WI38 (cell line): Measurements from ENCODE around the gene SLC2A8.

ENCODE experiments used
- H3K4me3 ChIP-seq: 2 replicates; pipeline ENCODE4 v1.5.1; 2011; ENCODE audit warnings: low read depth, mild to moderate bottlenecking, control low read depth, low read length
- TF ChIP-seq, protein P1 (sequence below): IDR thresholded peaks from 2 replicates; pipeline ENCODE4 v1.5.1; 2012; ENCODE audit warnings: low read depth, mild to moderate bottlenecking, control low read depth, low read length

Gene SLC2A8

DNA sequence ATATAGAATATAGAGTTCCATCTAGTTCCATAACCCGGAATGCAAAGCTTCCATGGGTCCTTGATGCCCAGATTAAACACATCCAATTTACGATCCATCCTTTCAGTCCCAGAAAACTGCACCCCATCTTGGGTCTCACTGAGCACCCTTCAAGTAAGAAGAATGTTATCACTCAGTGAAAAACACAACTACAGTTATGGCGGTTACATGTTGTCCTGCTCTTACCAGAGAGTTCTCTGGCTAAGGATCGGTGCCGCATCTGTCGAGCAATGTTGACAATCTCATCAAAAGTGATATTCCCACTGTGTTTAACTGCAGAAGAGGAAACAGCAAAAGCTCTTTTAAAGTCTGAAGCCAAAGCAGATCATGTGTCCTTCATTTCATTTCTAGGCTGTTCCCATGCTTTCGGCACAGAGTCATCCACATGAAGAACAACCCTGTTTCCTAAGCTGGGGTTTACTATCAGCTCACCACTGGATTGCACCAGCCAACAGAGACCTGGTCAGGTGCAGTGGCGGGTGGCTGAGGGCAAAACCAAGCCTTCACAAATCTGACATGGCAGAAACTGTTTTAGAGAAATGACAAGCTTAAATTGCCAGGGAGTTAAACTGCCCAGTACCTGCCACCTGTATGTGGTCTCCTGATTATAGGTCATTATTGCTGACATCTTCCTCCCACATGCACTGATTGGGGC, 51.3 kb downstream of the SLC2A8 start:
- TF ChIP-seq, protein P1, sequence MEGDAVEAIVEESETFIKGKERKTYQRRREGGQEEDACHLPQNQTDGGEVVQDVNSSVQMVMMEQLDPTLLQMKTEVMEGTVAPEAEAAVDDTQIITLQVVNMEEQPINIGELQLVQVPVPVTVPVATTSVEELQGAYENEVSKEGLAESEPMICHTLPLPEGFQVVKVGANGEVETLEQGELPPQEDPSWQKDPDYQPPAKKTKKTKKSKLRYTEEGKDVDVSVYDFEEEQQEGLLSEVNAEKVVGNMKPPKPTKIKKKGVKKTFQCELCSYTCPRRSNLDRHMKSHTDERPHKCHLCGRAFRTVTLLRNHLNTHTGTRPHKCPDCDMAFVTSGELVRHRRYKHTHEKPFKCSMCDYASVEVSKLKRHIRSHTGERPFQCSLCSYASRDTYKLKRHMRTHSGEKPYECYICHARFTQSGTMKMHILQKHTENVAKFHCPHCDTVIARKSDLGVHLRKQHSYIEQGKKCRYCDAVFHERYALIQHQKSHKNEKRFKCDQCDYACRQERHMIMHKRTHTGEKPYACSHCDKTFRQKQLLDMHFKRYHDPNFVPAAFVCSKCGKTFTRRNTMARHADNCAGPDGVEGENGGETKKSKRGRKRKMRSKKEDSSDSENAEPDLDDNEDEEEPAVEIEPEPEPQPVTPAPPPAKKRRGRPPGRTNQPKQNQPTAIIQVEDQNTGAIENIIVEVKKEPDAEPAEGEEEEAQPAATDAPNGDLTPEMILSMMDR, result no peak
- peak overlapping the region; percentile 90 for H3K4me3 ChIP-seq

DNA sequence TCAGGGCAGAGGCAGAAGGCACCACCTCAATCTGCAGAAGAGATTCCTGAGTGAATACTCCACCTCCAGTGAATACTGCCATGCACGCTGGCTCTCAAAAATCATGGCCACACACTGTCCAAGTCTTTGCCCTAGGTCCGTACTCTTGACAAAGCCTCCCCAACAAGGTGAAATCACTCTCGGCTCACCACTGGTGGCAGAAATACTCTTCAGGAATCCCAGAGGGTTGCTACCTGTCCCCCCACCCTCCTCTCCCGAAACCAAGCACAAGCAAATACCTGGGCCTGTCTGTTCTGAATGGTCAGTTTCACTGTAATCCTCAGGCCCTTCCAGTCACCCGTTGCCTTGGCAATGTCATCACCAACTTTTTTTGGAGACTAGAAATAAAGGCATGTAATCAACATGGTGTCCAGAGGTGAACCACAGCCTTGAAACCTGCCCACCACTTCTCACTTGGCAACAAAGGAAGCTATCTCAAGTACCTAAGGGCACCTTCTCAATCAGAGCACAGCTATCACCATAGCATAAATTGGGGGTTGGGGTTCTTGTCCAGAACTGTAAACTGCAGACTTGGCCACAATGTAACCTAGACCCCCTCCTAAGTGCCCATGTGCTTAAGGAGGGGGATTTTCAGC, 52.5 kb downstream of the SLC2A8 start:
- peak overlapping the region; percentile 90 for H3K4me3 ChIP-seq
- TF ChIP-seq, protein P1, result no peak

GRCh38 chr9:127450243-127450760, 53.3 kb downstream of the SLC2A8 start:
- H3K4me3 ChIP-seq, result peak overlapping the region; percentile 90
- TF ChIP-seq, protein P1, result no peak

GRCh38 chr9:127450830-127451607, 54.0 kb downstream of the SLC2A8 start, which contains the start of the genes LRSAM1 and RPL12:
Gene LRSAM1, plus strand, starts transcription at chr9:127451510. Its CDS starts 3,018 bp downstream, at chr9:127454528.
Gene RPL12, minus strand, starts transcription at chr9:127451406. Its CDS starts 89 bp downstream, at chr9:127451317.
- H3K4me3 ChIP-seq, result peak within 1 kb of the TSS; percentile 90
- TF ChIP-seq, protein P1, result no peak

GRCh38 chr9:127451608-127451857, 54.6 kb downstream of the SLC2A8 start:
- H3K4me3 ChIP-seq, result peak overlapping the region; percentile 90
- TF ChIP-seq, protein P1, result no peak

DNA sequence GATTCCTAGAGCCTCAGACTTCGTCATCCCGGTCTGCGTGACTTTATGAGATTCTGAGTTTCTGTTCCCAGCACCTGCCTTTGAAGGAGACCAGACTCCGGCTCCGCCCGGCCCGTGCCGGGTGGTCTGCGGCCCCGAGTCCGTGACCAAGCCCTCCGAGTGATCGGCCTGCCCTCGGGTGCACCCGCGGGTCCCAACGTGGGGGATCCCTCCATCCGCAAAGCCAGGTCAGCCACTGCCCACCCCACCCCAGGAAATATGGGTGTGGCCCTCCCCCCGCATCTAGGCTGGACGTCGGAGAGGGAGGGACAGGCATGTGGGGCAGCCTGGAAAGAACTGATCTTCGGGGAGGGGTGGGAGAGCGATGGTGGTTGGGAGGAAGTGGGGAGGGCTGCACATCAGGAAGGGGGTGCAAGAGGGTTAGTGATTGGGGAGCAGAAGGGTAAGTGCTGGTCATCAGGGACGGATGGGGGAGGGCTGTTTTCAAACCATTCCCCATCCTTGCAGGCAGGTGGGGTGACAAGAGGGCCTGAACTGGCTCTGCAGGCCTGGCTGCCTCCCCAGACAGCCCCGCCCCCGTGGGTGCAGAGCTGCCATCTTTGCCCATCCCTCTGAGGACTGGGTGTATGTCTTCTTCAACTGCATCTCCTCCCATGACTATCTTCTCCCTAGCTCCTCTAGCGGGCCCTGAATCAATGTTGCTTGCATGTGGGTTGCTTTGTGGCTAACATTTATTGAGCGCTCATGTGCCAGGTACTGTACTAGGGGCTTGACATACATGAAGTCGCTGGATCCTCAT, 55.1 kb downstream of the SLC2A8 start:
- TF ChIP-seq, protein P1, result no peak
- peak overlapping the region; percentile 90 for H3K4me3 ChIP-seq
